Mucosa of gallbladder (tissue), 1 donor: ENCODE results near the gene PLEKHH2. TPM values are rescaled to one million over a fixed set of nuclear protein-coding genes. Genes with fewer than 3 reads are reported as not detected.
"Not testable (repeated sequence)": the region's sequence is repeated elsewhere in the genome, so short reads cannot be mapped to it uniquely, and the experiment has no call there.

Experiments used
- DNase-seq: peaks from one replicate; pipeline ENCODE4 v3.0.0-alpha.2; 2020; ENCODE audit warnings: low spot score
- total RNA-seq: library from RNA; stranded (reverse); gene quantifications from one replicate; pipeline ENCODE4 v1.2.1, GENCODE V29; 2021
- donor health status: DM: no; HTN: no; CAD: no.

Gene PLEKHH2
- total RNA-seq, 1 donor from 2014 or later, result 20.5 TPM

DNA sequence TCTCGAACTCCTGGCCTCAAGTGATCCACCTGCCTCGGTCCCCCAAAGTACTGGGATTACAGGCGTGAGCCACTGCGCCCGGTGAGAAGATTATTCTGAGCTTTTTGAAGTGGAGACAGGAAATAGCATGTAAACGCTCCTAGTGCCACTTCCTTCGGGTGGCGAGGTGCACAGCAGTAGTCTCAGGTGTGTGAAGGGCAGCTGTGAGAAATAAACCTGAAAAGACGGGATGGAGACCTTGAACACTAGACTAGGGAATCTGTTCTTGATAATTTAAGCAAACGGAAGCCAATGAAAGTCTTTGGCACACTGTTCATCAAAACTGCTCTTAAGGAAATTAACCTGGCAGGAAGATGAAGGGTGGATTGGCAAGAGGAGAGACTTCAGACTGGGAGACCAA lies 439 bp upstream of the PLEKHH2 start:
- DNase-seq, result no peak

DNA sequence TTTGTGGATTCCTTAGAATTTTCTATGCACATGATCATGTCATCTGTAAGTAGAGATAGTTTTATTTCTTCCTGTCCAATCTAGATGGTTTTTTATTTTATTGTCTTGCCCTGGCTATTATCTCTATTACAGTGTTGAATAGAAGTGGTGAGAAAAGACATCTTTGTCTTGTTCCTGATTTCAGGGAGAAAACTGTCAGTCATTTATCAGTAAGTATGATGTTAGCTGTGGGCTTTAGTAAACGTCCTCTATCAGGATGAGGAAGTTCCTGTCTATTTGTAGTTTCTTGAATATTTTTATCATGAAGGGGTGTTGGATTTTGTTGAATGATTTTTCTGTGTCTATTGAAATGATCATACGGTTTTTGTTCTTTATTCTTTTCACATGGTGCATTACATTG lies 5.3 kb downstream of the PLEKHH2 start:
- no peak for DNase-seq

DNA sequence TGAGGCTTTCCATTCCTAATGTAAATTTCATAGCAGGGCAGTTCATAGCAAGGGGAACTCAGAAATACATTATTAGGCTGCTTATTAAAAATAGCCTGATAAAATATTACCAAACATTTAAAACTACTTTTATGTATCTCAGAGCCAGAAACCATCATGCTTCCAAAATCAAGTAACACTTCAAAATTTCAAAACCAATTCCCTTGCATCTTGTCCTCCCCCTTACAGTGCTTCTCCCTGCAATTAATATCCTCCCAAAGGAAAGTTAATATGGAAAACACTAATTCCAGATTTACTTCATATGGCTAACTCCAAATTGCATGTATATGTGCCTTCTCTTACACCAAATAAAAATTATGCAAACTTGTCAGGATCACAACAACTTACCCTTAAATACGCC lies 6.6 kb downstream of the PLEKHH2 start:
- DNase-seq, result no peak

DNA sequence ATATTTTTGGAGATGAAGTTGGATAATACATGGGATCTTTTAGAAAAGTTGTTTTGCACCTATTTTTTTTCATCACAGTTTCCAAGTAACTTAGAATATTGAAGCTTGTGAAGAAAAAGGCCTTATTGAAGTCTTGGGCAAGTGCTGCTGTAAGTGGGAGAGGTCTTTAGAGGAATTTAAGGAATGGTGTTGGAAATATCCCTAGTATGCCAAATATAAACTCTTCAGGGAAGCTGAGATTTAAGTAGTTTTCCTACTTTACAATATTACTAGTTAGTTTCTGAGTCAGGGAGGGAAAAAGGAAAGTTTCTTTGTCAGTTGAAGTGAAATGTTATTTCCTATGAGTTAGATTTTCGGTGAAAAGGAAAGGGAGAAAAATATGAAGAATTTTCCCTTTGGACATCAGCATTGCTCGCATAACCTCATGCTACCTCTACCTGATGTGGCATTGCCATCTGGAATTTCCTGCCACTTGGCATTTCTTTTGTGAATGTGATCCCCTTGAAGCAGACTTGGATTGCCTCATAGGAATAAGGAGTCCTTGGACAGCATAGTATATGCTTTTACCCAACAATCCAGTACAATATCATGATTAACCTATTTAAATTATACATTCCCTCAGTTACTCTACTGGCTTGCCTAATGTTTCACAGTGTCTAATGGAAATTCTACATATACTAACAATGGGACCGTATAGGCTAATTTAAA lies 12.1 kb downstream of the PLEKHH2 start:
- no peak for DNase-seq

DNA sequence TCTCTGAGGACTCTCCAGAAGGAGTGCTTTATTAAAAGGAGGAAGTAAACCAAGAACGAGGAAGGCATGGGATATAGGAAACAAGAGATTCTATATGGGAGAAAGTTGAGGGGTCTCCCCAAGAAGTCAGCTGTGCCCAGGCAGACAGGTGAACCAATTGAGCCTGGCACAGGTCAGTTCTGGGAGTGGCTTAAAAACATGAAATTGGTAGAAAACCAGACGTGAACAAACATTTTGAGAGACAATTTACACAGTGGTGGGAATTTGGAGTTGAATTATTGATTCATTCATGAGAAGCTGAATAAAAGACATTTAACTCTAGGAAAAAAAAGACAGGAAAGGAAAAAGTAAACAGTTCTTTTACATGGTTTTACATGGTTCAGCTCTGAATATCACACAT lies 16.4 kb downstream of the PLEKHH2 start:
- DNase-seq, result no peak

DNA sequence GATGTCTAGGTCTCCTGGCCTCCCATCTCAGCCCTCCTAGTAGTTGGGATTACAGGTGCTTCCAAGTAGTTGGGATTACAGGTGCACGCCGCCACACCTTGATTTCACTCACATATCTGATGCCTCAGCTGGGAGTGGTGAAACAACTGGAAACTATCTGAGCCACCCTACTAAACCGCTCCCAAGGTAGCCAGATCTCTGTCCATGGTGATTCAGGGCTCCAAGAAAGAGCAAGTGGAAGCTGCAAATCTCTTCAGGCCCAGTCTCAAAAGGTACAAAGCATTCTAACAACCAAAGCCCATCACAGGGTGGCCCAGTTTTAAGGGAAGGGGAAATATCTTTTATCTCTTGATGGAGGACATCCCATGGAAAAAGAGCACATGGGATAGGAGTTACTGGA lies 20.2 kb downstream of the PLEKHH2 start:
- no peak for DNase-seq

DNA sequence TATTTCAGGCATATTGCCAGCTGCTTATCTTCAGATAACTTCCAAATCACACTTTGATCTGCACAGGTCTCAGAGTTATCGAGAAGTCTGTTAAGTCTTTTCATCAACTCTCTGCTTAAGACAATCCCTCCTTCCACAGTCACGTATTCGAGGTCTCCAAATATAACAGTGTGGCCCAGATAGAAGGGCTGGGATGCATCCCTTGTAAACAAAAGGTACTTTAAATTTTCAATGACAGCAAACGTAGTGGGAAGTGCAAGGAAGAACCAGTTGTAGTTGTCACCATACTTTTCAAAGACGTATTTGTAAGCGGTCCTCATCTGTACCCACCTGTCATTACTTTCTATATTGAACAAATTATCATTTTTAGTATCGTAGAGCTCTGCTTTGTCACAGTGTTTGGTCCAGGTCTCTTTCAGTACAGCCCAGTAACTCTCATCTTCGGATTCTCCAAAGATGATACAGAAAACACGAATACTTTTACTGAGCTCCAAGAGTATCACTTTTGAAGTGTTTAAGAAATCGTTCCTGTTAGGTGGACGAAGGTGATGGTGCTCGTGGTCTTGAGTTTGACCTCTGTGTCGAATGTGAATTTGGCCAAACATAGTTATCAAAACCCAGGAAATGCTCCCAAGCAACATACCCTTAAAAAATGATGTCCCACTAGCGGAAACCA lies 38.7 kb downstream of the PLEKHH2 start:
- DNase-seq, result no peak

DNA sequence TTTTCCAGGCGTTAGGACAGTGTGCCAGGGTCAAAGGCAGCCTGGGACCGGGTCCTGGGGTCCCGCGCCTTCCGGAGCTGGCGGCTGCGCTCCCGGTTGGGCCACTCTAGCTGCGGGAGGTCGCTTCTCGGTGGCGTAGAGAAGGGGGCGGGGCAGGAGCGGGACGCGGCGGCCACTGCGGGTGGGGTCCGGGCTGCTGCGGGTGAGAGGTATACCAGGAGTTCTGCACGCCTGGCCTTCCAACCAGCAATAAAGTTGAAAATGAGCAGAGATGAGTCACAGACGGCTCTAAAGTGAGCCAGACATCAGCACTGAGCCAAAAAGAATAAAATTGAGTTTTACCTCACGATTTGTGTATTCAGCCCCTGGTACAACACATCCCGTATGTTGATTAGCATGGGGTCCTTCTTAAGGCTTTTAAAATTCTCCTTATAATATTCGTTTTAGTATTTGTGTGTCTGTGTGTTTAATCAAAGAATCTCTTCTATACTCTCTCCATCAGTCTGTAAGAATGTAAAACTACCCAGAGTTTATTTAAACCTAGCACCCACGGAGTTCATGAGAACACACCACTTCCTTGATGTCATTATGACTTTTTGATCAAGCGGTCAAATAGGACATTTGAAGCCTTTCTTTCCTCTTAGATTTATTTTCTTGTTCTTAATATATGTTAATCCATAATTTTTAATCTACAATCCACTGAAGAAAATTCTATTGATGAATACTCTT lies 39.4 kb downstream of the PLEKHH2 start, which contains the start of gene C1GALT1C1L:
C1GALT1C1L (minus strand) TSS at position 108 of the 729 bp plus-strand sequence; CDS start at position 1, 107 bp downstream.
- peak; percentile 22 for DNase-seq

DNA sequence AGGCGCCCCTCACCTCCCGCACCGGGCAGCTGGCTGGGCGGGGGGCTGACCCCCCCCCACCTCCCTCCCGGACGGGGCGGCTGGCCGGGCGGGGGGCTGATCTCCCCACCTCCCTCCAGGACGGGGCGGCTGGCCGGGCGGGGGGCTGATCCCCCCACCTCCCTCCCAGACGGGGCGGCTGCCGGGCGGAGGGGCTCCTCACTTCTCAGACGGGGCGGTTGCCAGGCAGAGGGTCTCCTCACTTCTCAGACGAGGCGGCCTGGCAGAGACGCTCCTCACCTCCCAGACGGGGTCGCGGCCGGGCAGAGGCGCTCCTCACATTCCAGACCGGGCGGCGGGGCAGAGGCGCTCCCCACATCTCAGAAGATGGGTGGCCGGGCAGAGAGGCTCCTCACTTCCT lies 40.7 kb downstream of the PLEKHH2 start:
- not testable (repeated sequence) for DNase-seq

DNA sequence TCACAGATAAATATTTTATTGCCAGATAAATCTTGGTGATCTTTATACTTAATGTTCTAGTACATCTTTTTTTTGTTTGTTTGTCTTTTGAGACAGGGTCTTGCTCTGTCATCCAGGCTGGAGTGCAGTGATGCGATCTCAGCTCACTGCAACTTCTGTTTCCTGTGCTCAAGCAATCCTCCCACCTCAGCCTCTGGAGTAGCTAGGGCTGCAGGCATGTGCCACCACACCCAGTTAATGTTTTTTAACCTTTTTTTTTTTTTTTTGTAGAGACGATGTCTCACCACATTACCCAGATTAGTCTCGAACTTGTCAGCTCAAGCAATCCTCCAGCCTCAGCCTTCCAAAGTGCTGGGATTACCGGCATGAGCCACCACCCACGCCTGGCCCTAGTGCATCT lies 48.3 kb downstream of the PLEKHH2 start:
- no peak for DNase-seq

DNA sequence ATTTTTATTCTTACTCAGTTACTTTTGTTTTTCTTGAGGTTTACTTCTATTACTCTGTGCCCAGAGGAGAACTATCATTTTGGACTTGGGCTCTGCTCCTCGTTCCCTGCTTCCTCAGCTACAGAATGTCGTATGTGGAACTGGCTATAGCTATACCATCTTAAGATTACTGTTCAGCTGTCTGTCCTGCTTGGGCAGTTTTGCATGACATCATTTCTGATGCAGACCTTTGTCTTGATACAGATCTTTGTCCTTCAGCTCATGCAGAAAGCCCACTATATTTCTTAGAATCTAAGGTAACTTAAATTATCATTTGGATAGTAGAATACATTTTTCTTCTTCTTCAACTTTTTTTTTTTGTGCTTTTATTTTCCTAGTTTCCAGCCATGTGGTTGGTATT lies 52.9 kb downstream of the PLEKHH2 start:
- no peak for DNase-seq

DNA sequence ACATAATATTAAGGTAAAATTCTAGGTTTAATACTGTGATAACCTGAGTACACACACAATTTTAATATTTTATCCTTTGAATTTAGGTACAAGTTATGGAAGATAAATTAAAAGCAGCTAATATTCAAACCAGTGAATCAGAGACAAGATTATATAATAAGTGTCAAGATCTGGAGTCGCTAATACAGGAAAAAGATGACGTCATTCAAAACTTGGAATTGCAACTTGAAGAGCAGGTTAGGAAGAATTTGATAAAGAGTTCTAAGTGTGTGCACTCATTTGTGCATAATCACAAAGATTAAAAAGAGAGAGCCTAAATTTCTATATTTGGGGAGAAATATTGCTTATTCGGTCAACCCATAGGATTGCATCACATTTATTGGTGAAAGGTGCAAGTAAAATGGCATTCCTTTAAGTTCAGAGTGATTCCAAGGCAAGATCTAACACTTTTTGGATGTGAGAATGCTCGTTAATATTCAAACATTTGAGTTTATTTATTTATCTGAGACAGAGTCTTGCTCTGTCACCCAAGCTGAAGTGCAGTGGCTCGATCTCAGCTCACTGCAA lies 55.5 kb downstream of the PLEKHH2 start:
- DNase-seq, result no peak

DNA sequence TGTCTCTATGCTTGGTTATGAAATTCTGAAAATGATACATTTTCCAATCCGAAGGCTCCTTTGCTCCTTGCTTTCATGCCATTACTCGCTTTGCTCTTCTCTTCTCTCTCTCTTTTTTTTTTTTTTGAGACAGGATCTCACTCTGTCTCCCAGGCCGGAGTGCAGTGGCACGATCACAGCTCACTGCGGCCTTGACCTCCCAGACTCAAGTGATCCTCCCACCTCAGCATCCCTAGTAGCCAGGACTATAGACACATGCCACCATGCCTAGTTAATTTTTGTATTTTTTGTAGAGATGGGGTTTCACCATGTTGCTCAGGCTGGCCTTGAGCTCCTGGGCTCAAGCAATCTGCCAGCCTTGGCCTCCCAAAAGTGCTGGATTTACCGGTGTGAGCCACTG lies 61.1 kb downstream of the PLEKHH2 start:
- not testable (repeated sequence) for DNase-seq

DNA sequence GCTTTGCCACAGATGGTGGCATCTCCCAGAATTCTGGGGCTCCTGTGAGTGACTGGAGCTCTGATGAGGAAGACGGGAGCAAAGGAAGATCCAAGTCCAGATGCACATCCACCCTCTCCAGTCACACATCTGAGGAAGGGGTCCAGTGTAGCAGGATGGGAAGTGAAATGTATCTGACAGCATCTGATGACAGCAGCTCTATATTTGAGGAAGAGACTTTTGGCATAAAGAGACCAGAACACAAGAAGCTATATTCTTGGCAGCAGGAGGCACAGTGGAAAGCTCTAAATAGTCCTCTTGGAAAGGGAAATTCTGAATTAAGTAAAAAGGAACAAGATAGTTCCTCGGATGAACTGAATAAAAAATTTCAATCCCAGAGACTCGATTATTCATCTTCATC lies 62.7 kb downstream of the PLEKHH2 start:
- no peak for DNase-seq

DNA sequence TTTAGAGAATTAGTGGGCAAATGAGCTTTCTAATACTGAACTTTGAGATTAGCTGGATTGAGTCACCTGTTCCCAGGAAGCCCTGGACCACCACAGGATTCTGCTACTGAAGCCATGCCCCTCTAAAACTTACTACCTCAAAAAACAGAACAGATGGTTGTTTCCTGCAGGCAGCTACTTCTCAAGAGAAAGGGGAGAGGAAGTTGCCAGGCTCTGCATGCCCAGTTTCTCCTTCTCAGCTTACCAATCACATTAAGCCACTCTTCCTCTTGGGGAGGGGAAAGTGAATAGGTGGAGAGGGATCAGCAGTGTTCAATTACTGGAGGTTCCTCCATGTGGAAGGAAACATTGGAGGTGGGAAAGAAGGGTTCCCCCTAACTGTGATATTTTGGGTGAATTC lies 64.1 kb downstream of the PLEKHH2 start:
- no peak for DNase-seq

DNA sequence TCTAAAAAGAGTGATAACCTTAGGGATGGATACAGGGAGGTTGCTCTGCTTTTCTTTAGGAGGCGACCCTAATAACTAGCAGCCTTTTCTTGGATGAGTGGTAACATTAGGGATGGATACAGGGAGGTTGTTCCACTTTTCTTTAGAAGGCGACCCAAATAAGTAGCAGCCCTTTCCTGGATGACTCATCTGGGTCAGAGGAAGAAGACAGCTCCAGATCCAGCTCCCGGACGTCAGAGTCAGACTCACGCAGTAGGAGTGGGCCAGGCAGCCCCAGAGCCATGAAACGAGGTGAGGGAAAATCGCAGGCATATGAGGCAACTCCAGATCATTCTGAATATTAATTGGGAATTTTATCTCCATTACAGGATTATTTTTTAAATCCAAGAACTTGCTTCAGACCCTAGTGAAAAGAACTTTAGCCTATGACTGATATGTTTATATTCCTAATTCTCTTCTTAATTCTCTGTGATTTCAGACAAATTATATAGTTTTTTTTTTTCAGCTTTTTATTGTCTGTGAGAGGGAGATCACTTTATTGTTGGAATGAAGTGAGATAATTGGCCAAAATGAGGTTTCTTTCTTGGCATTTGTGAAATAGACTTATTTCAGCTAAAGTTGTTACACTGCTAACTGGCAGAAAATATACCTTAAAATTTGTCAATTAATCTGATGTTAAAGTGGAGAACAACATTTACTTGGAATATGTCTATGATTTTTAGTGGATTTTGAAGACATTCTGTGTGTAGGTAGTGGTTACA lies 70.4 kb downstream of the PLEKHH2 start:
- DNase-seq, result peak; percentile 58

DNA sequence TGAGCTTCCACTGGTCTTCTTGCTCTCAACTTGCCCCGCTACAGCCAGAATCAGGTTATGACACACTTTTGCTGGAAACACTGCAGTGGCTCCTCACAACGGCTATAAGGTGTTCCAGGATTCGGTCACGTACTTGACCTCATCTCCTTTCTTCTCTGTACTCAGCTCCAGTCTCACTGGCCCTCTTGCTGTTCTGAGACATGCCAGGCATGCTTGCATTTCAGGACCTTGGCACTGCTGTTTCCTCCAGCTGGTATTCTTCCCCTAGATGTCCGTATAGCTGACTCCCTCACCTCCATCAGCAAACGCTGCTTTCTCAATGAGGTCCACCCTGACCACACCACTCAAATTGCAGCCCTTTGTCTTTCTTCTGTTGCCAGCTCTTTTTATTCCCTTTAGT lies 71.1 kb downstream of the PLEKHH2 start:
- peak; percentile 13 for DNase-seq

DNA sequence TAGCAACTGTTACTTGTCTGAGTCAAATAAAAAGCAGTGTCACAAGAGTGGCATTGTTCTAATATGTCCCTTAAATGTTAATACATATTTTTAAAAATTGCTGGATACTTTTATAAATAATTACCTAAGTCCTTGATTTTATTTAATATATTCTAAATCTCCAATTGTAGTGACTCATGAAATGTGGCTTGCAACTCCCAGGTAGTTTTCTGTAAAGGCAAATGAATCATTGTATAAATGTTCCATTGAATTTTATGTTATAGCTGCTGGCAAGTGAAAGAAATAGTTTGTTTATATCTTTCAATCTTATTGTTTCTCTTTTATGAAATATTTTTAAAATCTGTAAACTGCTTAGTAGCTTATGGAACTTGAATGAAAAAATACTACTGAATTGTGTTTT lies 71.8 kb downstream of the PLEKHH2 start:
- no peak for DNase-seq

DNA sequence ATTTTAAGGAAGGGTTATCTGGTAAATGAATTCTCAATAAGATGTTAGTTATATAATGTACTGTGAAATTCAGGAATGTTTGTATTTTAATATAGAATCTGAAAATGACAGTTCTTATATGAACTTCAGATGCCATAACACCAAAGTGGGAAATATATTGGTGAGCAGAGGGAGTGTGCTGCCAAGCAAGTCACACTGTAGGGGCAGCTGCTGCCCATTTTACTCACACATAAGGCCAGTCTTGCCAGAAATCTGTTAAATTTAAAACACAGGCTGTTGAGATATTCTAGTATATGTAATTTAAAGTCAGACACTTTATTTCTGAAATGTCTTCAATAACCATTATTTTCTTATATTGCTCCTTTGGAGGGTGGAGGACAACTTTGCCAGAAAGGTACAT lies 73.8 kb downstream of the PLEKHH2 start:
- no peak for DNase-seq

DNA sequence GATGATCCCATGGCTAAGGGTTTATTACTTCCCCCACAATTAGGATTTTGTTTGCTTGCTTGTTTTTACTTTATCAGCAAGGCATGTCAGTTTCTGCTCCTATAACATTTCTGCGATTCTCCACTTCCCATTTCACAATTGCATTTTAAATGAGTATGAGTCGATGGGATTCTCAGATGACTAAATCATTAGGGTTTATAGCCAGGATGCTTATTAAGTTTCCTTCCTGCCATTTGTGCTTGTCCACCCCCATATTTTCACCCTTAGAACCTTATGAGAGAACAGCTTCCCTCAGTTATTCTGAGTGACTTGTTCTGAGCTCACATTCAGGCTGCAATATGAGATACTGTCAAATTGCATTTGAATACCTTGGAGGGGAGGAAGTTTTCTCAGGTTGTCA lies 77.1 kb downstream of the PLEKHH2 start:
- no peak for DNase-seq

DNA sequence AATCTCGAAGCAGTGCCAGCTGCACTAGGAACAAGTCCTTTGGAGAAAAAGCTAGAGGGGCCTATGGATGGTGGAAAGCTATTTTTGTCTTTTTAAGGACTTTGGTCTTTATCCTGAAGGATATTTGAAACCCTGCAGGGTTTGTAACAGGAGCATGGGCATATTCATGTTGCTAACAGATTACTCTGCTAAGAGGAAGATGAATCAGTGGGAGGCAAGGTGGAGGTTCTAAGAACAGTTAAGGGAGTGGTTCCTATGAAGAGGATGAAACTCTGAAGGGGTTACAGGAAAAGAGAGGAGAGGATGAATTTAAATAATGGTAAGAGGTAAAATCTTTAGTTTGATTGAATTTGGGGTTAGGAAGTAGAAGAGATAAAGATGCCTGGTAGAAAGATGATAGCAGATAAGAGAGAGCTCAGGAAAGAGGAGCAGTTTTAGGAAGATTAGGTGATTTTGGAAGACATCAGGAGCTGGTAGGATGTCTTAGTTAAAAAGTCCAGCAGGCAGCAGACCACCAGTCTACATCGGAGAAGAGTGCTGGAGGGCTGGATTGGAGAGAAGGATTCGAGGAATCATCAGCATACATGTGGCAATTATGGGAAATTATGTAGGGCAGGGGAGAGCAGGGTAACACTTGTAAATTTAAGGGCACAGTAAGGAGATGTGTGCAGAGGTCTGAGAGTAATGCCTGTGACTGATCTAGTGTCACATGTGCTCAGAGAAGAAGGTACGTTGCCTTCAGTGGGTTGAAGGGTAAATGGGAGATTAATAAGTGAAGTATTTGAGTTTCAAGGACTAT lies 78.4 kb downstream of the PLEKHH2 start:
- DNase-seq, result no peak
